ENCODE data around the gene INSIG1. TPM values are rescaled to one million over a fixed set of nuclear protein-coding genes. Genes with fewer than 3 reads are reported as not detected.

Gene INSIG1
- total RNA-seq, 1 experiment from 2014 or later: 36.4 TPM

- Histone ChIP-seq H3K27ac (no peak overlapping the region), H3K9me3 (replicated peaks) (no peaks in the 10 kb centered on the region), H3K4me1 (replicated peaks) (no peaks in the 10 kb centered on the region), H3K4me3 (no peak overlapping the region), H3K27me3 (replicated peaks) (no peaks in the 10 kb centered on the region), H3K36me3 (no peaks in the 10 kb centered on the region)
- DNase-seq (ENCODE audit: low read depth in 1 of 2, low spot score in 2 of 2): no peak
These were observed 13.0 kb upstream of the INSIG1 start for GRCh38 chr7:155284496-155285274.

GRCh38 chr7:155285423-155285822 is 12.3 kb upstream of the INSIG1 start:
- no peak for DNase-seq (ENCODE audit: low read depth in 1 of 2, low spot score in 2 of 2)
- Histone ChIP-seq H3K36me3 (no peaks in the 10 kb centered on the region), H3K27me3 (replicated peaks) (no peaks in the 10 kb centered on the region), H3K9me3 (replicated peaks) (no peaks in the 10 kb centered on the region), H3K27ac (no peak overlapping the region), H3K4me3 (no peak overlapping the region), H3K4me1 (replicated peaks) (no peaks in the 10 kb centered on the region; the same call in 1 of the 2 replicates)

DNA sequence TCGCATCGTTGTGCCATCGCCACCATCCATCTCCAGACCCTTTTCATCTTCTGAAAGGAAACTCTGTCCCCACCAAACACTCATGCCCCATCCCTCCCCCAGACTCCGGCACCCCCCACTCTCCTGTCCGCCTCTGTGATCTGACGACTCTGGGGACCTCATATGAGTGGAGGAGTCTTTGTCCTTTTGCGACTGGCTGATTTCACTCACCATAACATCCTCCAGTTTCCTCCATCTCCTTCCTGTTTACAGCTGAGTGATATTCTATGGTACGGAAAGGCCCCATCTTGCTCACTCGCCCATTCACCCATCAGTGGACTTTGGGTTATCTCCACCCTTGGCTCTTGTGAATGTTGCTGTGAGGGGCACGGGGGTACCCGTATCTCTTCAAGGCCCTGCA is 11.8 kb upstream of the INSIG1 start:
- no peak for DNase-seq (ENCODE audit: low read depth in 1 of 2, low spot score in 2 of 2)
- Histone ChIP-seq H3K27me3 (replicated peaks) (no peaks in the 10 kb centered on the region), H3K9me3 (replicated peaks) (no peaks in the 10 kb centered on the region), H3K36me3 (no peaks in the 10 kb centered on the region), H3K27ac (no peak overlapping the region), H3K4me1 (replicated peaks) (peaks cover 1% of the 10 kb centered on the region), H3K4me3 (no peak overlapping the region)

DNA sequence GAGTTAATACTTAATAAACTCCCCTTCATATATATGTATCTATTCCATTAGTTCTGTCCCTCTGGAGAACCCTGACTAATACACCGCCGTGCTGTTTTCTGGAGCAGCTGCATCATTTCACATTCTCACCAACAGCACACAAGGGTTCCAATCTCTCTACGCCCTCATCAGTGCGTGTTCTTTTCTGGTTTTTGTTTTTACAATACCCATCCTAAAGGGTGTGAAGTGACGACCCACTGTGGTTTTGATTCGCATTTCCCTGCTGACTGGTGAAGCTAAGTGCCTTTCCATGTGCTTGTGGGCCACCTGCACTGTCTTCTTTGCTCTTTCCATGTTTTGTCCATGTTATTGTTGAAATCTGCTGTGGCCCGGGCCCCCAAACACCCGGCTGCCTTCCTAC is 11.0 kb upstream of the INSIG1 start:
- Histone ChIP-seq H3K36me3 (no peaks in the 10 kb centered on the region), H3K9me3 (replicated peaks) (no peaks in the 10 kb centered on the region), H3K4me1 (replicated peaks) (peaks cover 8% of the 10 kb centered on the region), H3K27ac (no peak overlapping the region), H3K4me3 (no peak overlapping the region), H3K27me3 (replicated peaks) (no peaks in the 10 kb centered on the region)
- no peak for DNase-seq (ENCODE audit: low read depth in 1 of 2, low spot score in 2 of 2)

GRCh38 chr7:155287284-155287935 is 10.3 kb upstream of the INSIG1 start:
- DNase-seq (ENCODE audit: low read depth in 1 of 2, low spot score in 2 of 2): no peak
- Histone ChIP-seq H3K27me3 (replicated peaks) (no peaks in the 10 kb centered on the region), H3K36me3 (no peaks in the 10 kb centered on the region), H3K4me1 (replicated peaks) (peaks cover 8% of the 10 kb centered on the region), H3K27ac (no peak overlapping the region), H3K9me3 (replicated peaks) (no peaks in the 10 kb centered on the region), H3K4me3 (no peak overlapping the region)

GRCh38 chr7:155288055-155288454 is 9.6 kb upstream of the INSIG1 start:
- H3K36me3 ChIP-seq: no peaks in the 10 kb centered on the region
- H3K27me3 ChIP-seq (replicated peaks): no peaks in the 10 kb centered on the region
- DNase-seq (ENCODE audit: low read depth in 1 of 2, low spot score in 2 of 2): no peak
- no peak overlapping the region for H3K27ac ChIP-seq
- H3K4me1 ChIP-seq (replicated peaks): peaks cover 8% of the 10 kb centered on the region
- H3K4me3 ChIP-seq: no peak overlapping the region
- H3K9me3 ChIP-seq (replicated peaks): no peaks in the 10 kb centered on the region

GRCh38 chr7:155289107-155289506 is 8.6 kb upstream of the INSIG1 start:
- Histone ChIP-seq H3K4me1 (replicated peaks) (peaks cover 8% of the 10 kb centered on the region), H3K36me3 (no peaks in the 10 kb centered on the region), H3K4me3 (no peak overlapping the region), H3K27ac (no peak overlapping the region), H3K27me3 (replicated peaks) (no peaks in the 10 kb centered on the region), H3K9me3 (replicated peaks) (no peaks in the 10 kb centered on the region)
- DNase-seq (ENCODE audit: low read depth in 1 of 2, low spot score in 2 of 2): no peak

- DNase-seq (ENCODE audit: low read depth in 1 of 2, low spot score in 2 of 2): no peak
- Histone ChIP-seq H3K4me3 (no peak overlapping the region), H3K9me3 (replicated peaks) (no peaks in the 10 kb centered on the region), H3K27ac (no peak overlapping the region), H3K4me1 (replicated peaks) (peaks cover 8% of the 10 kb centered on the region), H3K27me3 (replicated peaks) (no peaks in the 10 kb centered on the region), H3K36me3 (no peaks in the 10 kb centered on the region)
These were observed 7.7 kb upstream of the INSIG1 start for GRCh38 chr7:155289949-155290501.

GRCh38 chr7:155291045-155291530 is 6.6 kb upstream of the INSIG1 start:
- H3K9me3 ChIP-seq (replicated peaks): no peaks in the 10 kb centered on the region
- H3K4me1 ChIP-seq (replicated peaks): peaks cover 8% of the 10 kb centered on the region
- no peaks in the 10 kb centered on the region for H3K27me3 ChIP-seq (replicated peaks)
- H3K4me3 ChIP-seq: no peak overlapping the region
- H3K36me3 ChIP-seq: no peaks in the 10 kb centered on the region
- DNase-seq (ENCODE audit: low read depth in 1 of 2, low spot score in 2 of 2): peak; percentile 39 to 77
- no peak overlapping the region for H3K27ac ChIP-seq

DNA sequence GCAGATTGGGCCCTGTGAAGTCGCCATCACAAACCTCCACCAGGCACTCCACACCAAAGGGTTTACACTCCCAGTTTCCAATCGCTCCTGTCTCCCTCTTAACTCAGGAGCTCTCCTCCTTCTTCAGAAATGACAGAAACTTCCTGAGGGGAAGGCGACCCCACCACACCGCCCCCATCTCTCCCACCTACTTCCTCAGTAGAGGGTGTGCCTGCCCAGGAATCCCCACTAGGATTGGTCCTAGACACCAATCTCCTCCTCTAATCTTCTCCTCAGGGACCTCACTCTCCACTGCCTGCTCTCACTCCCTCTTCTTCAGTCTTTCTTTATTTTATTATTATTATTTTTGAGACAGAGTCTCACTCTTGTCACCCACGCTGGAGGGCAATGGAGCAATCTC is 5.9 kb upstream of the INSIG1 start:
- Histone ChIP-seq H3K4me1 (replicated peaks) (peaks cover 11% of the 10 kb centered on the region), H3K27me3 (replicated peaks) (no peaks in the 10 kb centered on the region), H3K4me3 (no peak overlapping the region), H3K27ac (no peak overlapping the region), H3K36me3 (no peaks in the 10 kb centered on the region), H3K9me3 (replicated peaks) (no peaks in the 10 kb centered on the region)
- no peak for DNase-seq (ENCODE audit: low read depth in 1 of 2, low spot score in 2 of 2)

DNA sequence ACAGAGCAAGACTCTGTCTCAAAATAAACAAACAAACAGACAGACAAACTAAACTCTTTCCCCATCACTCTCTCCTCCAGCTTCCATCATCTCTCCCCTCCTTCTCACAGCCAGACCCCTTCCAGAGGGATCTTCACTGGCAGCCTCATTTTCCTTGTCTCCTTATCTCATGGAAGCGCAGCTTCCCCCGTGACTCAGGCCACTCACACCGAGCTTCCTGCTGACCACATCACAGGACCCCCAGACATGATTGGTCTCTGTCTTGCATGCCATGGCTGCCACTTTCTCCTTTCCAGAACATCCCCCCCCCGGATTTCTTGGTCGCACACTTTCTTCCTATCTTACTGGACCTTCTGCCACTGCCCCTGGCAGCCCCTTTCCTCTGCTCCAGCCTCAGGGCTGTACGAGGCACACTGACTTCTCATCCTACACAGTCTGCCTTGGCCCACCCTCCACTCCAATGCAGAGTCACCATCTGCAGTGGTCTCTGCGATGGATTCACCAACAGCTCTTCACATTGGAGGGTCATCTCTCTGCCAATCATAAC is 4.9 kb upstream of the INSIG1 start:
- no peaks in the 10 kb centered on the region for H3K27me3 ChIP-seq (replicated peaks)
- peaks cover 19% of the 10 kb centered on the region for H3K4me1 ChIP-seq (replicated peaks)
- 0 out of 2 replicates have a peak, but pooled peaks cover 3% of the 10 kb centered on the region for H3K36me3 ChIP-seq
- peaks cover 4% of the 10 kb centered on the region for H3K9me3 ChIP-seq (replicated peaks)
- DNase-seq (ENCODE audit: low read depth in 1 of 2, low spot score in 2 of 2): no peak
- no peak overlapping the region for H3K4me3 ChIP-seq
- no peak overlapping the region for H3K27ac ChIP-seq

DNA sequence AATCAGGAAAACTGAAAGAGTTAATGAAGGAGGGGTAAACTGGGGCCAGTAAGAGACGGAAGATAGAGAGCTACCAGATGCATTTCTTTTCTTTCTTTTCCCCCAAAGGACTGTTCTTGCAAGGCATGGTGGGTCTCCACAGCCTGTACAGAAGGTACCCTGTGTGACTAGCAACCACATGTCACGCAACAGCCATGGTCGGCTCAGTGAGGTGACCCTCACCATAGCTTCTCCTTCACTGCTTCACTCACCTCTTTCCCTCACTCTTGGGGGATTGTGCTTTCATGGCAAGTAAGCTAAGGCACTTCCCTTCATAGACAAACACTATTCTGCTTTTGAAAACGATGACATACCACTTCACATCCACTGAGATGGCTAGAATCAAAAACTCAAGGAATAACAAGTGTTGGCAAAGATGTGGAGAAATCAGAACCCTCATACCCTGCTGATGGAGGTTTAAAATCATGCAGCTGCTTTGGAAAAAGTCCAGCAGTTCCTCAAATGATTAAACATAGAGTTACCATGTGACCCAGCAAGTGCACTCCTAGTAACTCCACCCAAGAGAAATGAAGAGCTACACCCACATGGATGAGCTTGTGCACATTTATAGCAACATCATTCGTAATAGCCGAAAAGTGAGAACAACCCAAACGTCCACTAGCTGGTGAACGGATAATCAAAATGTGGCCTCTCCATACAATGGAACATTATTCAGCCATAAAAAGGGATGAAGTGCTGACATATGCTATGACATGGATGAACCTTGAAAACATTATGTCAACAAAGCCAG is 3.8 kb upstream of the INSIG1 start:
- no peaks in the 10 kb centered on the region for H3K27me3 ChIP-seq (replicated peaks)
- H3K27ac ChIP-seq: no peak overlapping the region
- H3K36me3 ChIP-seq: 0 out of 2 replicates have a peak, but pooled peaks cover 3% of the 10 kb centered on the region
- peaks cover 29% of the 10 kb centered on the region for H3K4me1 ChIP-seq (replicated peaks)
- no peak overlapping the region for H3K4me3 ChIP-seq
- DNase-seq (ENCODE audit: low read depth in 1 of 2, low spot score in 2 of 2): no peak
- H3K9me3 ChIP-seq (replicated peaks): peaks cover 4% of the 10 kb centered on the region

DNA sequence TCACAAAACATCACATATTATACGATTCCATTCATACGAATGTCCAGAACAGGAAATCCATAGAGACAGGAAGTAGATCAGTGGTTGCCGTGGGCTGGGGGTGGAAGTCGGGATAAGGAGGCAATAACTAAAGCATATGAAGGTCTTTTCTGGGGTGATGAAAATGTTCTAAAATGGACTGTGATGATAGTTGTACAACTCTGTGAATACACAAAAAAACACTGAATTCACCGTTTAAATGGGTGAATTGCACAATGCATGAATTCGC is 3.2 kb upstream of the INSIG1 start:
- Histone ChIP-seq H3K27me3 (replicated peaks) (no peaks in the 10 kb centered on the region), H3K4me1 (replicated peaks) (peaks cover 32% of the 10 kb centered on the region), H3K27ac (no peak overlapping the region), H3K9me3 (replicated peaks) (peaks cover 4% of the 10 kb centered on the region), H3K4me3 (no peak overlapping the region), H3K36me3 (0 out of 2 replicates have a peak, but pooled peaks cover 3% of the 10 kb centered on the region)
- DNase-seq (ENCODE audit: low read depth in 1 of 2, low spot score in 2 of 2): no peak

Measured in SJSA1 (cell line).